NCI-H2029 treated with DMSO at 0.1 percent for 48 hours (cell line): ENCODE measurements around the gene SBNO1.
A peak's percentile ranks its signal among the peaks of the same experiment; 100 is the strongest.
"Not testable (repeated sequence)": the region's sequence is repeated elsewhere in the genome, so short reads cannot be mapped to it uniquely, and the experiment has no call there.

Experiments
- DNase-seq: peaks from one replicate; lab custom pipeline; 2025; lab: John Stamatoyannopoulos, UW

SBNO1 gene

DNA sequence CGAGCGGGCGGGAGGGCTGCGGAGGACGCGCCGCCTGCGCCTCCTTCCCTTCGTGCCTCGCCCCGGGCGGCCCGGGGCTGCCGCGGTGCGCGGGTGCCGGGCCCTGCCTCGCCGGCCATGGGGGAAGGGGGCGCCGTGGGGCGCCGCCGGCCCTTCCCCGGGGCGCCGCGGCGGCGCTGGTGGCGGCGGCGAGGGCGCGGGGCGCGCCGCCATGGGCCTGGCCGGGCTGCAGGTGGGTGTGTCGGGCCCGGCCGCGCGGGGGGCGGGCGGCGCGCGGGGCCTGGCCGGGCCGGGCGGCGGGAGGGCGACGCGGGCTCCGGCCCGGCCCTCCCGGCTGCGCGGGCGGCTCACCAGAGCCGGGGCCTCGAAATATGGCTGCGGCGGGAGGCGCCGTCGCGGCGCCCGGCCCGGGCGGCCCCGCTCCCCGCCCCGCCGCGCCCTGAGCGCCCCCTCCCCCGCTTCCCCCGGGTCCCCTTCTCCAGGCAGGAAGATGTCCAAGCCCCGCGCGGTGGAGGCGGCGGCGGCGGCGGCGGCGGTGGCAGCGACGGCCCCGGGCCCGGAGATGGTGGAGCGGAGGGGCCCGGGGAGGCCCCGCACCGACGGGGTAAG, 24.4 kb upstream of the SBNO1 start:
- no peak for DNase-seq

DNA sequence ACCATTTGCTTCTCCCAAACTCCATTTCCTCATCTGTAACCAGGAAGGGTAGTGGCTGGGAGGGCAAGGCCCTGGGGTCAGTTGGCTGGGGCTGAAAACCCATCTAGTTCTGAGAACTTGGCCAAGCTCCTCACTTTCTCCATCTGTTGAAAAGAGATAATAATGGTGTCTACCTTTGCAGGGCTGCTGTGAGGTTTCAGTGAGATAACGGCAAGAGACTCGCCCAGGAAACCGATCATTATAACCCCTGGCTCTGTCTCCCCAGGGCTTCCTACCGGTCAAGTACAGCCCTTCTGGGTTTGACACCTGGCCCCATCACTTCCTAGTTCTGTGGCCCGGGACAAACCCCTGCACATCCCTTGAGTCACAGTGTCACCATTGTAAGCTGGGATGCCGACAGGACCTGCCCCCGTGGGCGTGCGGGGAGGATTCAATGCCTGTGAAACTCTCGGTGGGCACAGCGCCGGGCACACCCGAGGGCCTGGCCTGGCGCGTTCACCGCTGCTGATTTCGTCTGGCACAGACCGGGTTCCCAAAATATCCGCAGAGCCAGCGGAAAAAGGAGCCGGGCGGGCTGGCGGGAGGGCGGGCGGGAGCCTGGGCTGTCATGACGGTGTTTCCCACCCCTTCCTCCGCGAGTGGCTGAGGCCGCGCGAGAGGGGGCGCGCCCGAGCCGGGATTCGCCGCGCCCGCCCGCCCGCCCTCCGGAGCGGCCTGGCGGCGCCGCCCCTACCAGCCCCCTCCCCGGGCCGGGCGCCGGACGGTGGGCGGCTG, 23.7 kb upstream of the SBNO1 start:
- DNase-seq, result no peak

DNA sequence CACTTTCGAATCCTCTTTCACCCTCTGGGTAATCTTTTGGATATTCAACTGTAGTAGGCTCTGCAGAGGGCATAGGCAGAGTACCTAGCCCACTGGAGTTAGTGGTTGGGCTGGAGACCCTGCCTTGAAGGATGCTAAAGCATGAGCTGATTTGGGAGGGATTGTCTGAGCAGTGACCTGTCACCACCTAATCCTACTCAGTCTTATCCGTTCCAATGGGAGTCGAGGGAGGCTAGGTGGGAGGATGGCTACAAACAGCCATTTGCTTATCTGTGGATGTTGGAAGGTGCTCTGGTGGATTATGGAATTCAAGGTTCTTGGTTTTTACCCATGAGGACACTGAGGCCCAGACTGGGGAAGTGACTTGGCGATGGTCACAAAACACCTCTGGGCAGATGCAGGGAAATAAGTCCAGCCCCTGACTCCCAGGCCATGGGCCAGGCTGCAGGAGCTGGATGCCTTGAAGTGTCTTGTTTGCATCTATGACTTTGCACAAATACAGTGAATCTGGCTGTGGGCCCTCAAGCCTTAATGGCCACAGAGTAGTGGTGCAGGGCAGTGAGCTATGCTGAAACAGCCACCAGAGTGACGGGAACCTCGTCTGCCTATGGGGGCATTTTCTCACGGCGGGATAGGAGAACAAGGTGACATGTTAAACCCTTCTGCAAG, 23.0 kb upstream of the SBNO1 start:
- DNase-seq, result no peak

DNA sequence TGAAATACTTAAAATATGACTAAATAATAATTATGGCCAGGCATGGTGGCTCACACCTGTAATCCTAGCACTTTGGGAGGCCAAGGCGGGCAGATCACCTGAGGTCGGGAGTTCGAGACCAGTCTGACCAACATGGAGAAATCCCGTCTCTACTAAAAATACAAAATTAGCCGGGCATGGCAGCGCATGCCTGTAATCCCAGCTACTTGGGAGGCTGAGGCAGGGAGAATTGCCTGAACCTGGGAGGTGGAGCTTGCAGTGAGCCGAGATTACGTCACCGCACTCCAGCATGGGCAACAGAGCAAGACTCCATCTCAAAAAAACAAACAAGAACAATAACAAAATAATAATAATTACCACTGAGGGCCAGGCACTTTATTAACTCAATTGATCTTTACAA, 20.9 kb upstream of the SBNO1 start:
- not testable (repeated sequence) for DNase-seq

DNA sequence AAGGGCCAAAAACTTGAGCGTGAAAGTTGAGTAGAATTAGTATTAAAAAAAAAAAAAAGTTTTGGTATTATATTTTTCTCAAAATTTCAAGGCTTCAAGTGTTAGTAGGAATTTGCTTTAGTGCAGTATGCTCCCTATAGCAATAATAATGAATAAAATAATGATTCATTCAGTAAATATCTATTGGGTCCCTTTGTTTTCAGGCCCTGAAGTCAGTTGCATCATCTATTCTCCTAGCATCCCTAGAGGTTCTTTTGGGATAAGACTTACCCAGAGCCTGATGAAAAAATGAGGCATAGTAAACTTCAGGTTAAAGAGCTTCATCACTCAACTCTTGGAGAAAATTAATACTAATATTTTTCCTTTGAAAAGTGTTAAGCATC, 20.3 kb upstream of the SBNO1 start:
- no peak for DNase-seq

DNA sequence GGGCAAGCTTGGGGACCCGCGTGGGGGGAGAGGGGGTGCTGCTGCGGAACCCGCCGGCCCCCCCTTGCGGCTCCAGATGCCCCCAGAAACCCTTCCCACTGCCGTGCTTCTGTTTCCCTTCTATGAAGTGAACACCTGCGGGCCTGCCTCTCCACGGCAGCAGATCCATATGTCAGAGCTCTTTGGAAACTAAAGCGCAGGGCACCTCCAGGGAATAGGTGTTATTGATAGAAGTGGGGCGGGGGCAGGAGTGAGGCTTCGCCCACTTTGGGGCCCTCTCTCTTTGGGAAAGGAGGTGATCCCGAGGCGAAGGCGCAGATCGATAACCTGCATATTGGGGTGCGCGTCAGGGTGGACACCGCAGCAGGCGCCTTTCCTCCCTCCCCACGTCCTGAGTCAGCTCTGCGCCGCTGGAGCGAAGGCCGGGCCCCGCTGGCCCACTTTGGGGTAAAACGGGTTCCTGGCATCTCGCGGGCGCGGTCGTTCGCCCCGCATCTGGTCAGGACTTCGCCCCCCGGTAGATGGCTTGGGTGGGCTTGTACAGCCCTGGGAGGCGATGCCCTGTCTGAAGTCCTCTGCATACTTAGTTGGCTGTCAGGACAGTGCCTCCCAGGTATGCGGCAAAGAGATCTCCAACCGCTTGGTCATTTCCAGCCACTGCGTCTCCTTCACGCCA, 19.8 kb upstream of the SBNO1 start:
- no peak for DNase-seq

DNA sequence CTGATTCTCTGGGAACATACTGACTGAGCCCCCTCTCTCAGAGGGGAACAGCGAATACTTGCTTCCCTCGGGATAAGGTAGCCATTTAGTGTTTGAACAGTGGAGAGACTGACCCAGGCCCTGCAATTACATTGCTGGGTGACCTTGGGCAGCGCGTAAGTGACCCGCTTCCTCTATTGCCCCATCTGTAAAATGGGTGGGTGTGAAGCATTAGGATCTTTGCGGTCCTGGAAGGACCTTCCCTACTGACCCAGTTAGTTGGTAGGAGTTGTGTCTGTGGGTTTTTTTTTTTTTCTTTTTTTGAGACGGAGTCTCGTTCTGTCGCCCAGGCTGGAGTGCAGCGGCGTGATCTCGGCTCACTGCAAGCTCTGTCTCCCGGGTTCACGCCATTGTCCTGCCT, 18.0 kb upstream of the SBNO1 start:
- no peak for DNase-seq

DNA sequence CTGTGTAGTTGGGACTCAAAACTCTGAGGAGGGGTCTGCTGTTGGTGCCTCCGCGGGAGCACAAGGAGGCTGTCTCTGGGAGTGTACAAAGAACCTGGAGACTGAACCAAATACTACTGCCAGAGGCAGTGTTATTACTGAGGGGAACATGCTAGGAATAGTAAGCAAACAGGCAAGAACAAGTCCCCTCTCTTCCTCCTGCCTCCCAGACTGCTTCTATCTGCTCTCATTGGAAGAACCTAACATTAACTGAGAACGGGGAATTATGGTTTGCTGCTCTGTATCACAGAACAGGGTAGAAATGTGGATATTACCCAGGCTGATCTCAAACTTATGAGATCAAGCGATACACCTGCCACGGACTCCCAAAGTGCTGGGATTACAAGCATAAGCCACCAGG, 14.7 kb upstream of the SBNO1 start:
- DNase-seq, result no peak

DNA sequence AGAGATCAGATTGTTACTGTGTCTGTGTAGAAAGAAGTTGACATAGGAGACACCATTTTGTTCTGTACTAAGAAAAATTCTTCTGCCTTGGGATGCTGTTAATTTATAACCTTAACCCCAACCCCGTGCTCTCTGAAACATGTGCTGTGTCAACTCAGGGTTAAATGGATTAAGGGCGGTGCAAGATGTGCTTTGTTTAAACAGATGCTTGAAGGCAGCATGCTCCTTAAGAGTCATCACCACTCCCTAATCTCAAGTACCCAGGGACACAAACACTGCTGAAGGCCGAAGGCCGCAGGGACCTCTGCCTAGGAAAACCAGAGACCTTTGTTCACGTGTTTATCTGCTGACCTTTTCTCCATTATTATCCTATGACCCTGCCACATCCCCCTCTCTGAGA, 7.8 kb upstream of the SBNO1 start:
- not testable (repeated sequence) for DNase-seq

DNA sequence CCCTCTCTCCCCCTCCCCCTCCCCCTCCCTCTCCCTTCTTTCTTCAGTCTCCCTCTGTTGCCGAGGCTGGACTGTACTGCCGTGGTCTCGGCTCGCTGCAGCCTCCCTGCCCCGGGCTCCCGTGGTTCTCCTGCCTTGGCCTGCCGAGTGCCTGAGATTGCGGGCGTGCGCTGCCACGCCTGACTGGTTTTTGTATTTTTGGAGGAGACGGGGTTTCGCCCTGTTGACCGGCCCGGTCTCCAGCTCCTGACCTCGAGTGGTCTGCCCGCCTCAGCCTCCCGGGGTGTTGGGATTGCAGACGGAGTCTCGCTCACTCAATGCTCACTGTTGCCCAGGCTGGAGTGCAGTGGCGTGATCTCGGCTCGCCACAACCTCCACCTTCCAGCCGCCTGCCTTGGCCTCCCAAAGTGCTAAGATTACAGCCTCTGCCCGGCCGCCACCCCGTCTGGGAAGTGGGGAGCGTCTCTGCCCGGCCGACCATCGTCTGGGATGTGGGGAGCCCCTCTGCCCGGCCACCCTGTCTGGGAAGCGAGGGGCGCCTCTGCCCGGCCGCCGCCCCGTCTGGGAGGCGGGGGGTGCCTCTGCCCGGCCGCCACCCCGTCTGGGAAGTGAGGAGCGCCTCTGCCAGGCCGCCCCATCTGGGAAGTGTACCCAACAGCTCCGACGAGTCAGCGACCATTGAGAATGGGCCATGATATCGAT, 7.2 kb upstream of the SBNO1 start:
- not testable (repeated sequence) for DNase-seq

DNA sequence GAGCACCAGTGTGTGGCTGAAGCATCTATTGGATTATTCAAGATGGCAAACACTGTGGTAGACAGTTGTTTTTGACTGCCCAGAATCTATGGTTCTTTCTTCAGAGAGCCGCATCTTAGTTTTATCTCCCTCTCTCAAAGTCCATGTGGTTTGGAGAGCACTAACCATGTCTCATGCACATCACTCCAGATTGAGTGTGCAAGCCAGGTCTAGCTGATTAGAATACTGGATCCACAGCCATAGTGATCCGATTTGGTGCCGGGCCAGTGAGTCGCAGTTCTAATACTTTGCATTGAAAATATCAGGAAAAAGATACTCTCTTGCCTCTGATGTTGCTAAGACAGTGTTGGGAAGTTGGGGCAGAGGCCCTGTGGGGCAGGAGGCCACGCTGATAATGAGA, 4.6 kb upstream of the SBNO1 start:
- no peak for DNase-seq

DNA sequence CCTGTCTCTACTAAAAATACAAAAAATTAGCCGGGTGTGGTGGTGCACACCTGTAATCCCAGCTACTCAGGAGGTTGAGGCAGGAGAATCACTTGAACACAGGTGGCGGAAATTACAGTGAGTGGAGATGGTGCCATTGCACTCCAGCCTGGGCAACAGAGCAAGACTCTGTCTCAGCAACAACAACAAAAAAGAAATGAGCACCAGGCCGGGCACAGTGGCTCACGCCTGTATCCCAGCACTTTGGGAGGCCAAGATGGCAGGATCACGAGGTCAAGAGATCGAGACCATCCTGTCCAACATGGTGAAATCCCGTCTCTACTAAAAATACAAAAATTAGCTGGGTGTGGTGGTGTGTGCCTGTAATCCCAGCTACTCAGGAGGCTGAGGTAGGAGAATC, 3.8 kb upstream of the SBNO1 start:
- not testable (repeated sequence) for DNase-seq

DNA sequence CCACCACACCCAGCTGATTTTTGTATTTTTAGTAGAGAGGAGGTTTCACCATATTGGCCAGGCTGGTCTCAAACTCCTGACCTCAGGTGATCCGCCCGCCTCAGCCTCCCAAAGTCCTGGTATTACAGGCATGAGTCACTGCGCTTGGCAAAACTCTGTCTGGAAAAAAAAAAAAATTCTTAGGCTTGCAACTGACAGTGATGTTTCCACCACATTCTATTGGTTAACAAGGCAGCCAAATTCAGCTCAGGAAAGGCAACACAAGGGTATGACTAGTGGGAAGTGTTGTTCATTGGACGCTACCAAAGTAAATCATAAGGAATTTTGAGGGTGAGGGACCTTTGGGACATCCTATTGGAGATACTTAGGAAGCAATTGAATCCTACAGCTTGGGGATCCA, 2.9 kb upstream of the SBNO1 start:
- no peak for DNase-seq

DNA sequence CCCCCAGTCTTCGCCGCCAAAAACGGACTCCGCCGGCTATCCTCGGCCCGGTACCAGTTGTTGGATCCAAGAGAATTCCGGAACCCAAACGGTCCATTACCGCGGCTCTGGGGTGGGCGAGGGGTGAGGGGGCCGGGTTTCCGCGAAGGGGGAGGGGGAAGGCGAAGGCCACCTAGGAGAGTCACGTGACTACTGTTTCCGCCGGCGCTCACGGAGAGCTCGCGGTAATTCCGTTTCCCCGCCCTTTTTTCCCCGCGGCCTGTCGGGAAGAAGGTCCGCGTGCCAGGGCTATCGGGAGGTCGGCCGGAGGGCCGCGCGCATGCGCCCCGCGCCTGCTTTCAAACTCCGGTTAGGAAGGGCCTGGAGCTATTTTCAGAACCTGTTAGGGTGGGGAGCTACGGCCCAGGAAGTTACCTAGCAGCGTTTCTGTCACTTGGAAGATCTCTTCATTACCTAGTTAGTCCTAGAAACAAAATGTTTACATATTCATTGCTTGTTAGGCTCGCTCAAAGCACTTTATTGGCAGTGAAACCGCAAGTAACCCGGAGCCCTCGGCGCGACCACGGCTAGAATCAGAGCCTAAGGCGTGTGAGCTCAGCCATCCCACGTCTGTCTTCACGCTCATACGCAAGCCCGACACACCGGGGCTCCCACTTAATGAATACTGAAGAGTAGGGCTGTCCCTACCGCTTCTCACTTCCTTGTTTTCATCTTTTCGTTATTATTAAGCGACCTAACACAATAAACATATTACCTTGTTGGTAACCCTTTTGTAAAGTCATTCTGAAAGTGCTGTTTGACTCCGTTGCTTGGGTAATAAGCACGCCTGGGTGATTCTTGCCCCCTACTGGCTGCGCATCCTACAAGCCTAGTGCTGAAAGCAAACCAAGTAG, 624 bp upstream of the SBNO1 start:
- peak; percentile 88 for DNase-seq

DNA sequence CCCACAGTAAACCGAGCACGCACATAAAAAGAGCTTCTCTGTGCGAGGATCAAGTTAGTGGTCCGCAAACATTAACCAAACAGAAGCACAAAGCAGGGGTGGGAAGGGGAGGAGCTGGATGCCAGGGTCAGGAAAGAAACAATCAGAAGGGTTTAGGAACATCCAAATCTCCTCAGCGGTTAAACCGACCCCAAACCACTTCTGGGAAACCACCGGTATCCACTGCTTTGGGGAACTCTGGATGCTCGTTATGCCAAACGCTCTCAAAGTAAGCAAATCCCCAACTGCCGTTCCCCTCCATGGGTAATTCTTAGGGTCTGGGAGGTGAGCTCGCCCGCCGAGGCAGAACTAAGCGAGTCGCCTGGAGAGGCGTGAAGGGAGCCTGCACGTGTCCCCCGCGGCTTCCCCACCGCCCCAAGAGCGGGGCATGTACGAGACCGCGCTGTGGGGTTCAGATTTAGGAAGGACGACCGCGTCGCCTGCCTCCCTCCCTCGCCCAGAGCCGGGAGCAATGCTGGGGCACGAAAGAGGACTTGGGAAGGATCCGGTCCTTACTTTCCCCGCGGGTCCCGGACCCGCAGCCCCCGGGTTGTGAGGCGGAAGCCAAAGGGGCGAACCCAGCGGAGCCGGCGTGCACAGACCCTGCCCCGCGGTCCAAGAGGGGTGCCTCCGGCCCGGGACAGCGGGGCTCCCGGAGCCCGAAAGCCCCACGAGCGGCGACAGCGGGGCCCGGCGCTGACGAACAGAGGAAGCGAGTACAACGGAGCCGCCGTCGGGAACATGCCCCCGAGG, 711 bp downstream of the SBNO1 start:
- no peak for DNase-seq

DNA sequence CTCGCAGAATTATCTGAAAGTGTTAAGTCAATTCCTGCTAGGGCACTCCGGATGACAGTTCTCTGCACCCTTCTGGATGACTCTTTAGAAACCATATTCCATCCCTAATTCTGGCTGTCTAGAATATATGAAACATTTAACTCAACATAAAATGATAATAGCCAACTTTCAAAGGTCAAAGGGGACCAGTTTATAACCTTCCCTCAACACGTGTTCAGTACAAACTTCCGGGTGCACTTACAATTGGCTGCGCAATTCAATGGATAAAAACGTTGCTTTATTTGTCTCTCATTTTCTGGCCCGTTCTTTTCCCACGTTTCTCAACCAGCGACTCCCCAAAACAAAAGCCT, 1.3 kb downstream of the SBNO1 start:
- no peak for DNase-seq

DNA sequence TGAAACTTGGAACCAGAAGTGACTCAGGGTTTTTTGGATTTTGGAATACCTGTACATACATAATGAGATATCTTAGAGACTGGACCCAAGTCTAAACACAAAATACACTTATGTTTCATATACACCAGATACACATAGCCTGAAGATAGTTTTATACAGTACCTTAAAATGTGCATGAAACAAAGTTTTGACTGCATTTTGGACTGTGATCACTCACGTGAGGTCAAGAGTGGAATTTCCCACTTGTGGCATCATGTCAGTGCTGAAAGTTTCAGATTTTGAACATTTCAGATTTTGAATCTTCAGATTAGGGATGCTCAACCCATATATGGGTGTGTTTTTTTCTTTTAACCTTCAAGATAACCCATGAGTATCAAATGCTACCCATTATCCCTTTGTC, 6.6 kb downstream of the SBNO1 start:
- no peak for DNase-seq

DNA sequence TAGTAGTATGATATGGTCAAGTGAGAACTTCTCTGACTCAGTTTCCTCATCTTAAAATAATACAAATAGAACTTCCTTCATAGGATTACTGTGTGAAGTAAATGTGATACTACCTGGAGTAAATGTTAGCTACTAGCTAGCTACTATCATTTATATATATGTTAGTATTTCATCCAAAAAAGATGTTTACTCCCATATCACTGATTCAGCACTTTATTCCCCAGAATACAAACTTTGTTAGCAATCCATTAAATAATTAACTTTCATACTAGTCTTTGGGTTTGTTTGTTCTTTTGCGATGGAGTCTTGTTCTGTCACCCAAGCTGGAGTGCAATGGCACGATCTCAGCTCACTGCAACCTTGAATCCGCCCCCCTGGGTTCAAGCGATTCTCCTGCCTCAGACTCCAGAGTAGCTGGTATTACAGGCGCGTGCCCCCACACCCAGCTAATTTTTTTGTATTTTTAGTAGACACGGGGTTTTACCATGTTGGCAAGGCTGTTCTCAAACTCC, 8.4 kb downstream of the SBNO1 start:
- no peak for DNase-seq

DNA sequence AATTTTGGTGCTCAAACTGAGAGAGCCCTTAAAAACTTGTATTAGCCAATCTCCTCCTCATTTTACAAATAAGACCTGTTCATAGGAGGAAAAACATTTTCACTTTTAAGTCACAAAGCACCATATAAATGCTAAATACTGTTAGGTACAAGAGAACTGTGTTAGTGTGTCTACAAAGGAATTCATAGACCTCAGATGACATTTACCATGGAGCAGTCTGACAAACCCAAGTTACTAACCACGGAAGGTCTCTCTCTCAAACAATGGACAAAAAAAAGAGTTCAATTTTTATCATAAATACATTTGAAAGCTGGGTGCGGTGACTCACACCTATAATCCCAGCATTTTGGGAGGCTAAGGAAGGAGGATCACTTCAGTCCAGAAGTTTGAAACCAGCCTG, 10.0 kb downstream of the SBNO1 start:
- no peak for DNase-seq

DNA sequence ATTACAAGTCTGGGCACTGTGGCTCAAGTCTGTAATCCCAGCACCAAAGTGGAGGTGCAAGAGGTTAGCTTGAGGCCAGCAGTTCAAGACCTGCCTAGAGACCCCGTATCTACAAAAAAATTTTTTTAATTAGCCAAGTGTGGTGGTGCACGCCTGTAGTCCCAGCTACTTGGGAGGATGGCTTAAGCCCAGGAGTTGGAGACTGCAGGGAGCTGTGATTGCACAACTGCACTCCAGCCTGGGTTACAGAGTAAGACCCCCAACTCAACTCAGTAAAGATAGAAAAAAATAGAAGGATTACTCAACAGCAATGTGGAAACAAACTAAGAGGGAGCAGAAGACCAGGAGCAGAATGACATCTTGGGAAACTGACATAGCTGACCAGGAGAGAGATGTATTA, 13.3 kb downstream of the SBNO1 start:
- DNase-seq, result no peak
